HEK293T (cell line): Measurements from ENCODE around the gene TMEM37.

ENCODE experiments used
- CTCF ChIA-PET: fragments of 350-600 bp; formaldehyde crosslinking; extraction: SDS; loops from one replicate; lab custom pipeline; 2021; ENCODE audit warnings: antibody characterized with exemption, inconsistent platforms; lab: Yijun Ruan, JAX
- POLR2A ChIA-PET: fragments of 350-600 bp; formaldehyde crosslinking; extraction: SDS; loops from one replicate; lab custom pipeline; 2020; ENCODE audit warnings: antibody characterized with exemption, inconsistent platforms; lab: Yijun Ruan, JAX
- DNase-seq: peaks from one replicate; pipeline ENCODE4 v3.0.0; 2012; ENCODE audit warnings: mixed read lengths; ENCODE audit errors: extremely low spot score
- ARNT ChIP-seq: fragments of 450-650 bp; IDR thresholded peaks from 2 replicates; pipeline ENCODE4 v1.6.1; 2017; ENCODE audit warnings: mild to moderate bottlenecking
- BHLHE40 ChIP-seq: fragments of 450-650 bp; IDR thresholded peaks from 2 replicates; pipeline ENCODE4 v1.6.1; 2016; ENCODE audit warnings: mild to moderate bottlenecking, moderate library complexity, borderline replicate concordance
- CTBP1 ChIP-seq: fragments of 450-650 bp; IDR thresholded peaks from 2 replicates; pipeline ENCODE4 v1.6.1; 2016; ENCODE audit warnings: borderline replicate concordance
- ELF4 ChIP-seq: fragments of 450-650 bp; IDR thresholded peaks from 2 replicates; pipeline ENCODE4 v1.6.1; 2017; ENCODE audit warnings: antibody characterized with exemption
- FOXA1 ChIP-seq: fragments of 450-650 bp; IDR thresholded peaks from 2 replicates; pipeline ENCODE4 v1.6.1; 2016; ENCODE audit warnings: mild to moderate bottlenecking
- FOXK2 ChIP-seq: fragments of 450-650 bp; IDR thresholded peaks from 2 replicates; pipeline ENCODE4 v1.6.1; 2016; ENCODE audit warnings: mild to moderate bottlenecking
- FOXM1 ChIP-seq: fragments of 450-650 bp; IDR thresholded peaks from 2 replicates; pipeline ENCODE4 v1.6.1; 2017; ENCODE audit warnings: mild to moderate bottlenecking, borderline replicate concordance
- HDGF ChIP-seq: fragments of 450-650 bp; IDR thresholded peaks from 2 replicates; pipeline ENCODE4 v1.6.1; 2017; ENCODE audit warnings: antibody characterized with exemption, borderline replicate concordance
- L3MBTL2 ChIP-seq: fragments of 450-650 bp; conservative IDR thresholded peaks from 2 replicates; pipeline ENCODE4 v1.6.1; 2016; ENCODE audit warnings: mild to moderate bottlenecking
- LEF1 ChIP-seq: fragments of 450-650 bp; IDR thresholded peaks from 2 replicates; pipeline ENCODE4 v1.6.1; 2017; ENCODE audit warnings: mild to moderate bottlenecking, borderline replicate concordance
- NFRKB ChIP-seq: fragments of 450-650 bp; IDR thresholded peaks from 2 replicates; pipeline ENCODE4 v1.6.1; 2016; ENCODE audit warnings: mild to moderate bottlenecking, moderate library complexity
- PKNOX1 ChIP-seq: fragments of 450-650 bp; IDR thresholded peaks from 2 replicates; pipeline ENCODE4 v1.6.1; 2016
- SP1 ChIP-seq: fragments of 450-650 bp; IDR thresholded peaks from 2 replicates; pipeline ENCODE4 v1.6.1; 2017
- SUZ12 ChIP-seq: fragments of 450-650 bp; IDR thresholded peaks from 2 replicates; pipeline ENCODE4 v1.6.1; 2016; ENCODE audit warnings: mild to moderate bottlenecking
- TARDBP ChIP-seq: fragments of 450-650 bp; IDR thresholded peaks from 2 replicates; pipeline ENCODE4 v1.6.1; 2016
- ZNF384 ChIP-seq: fragments of 450-650 bp; IDR thresholded peaks from 2 replicates; pipeline ENCODE4 v1.6.1; 2016

Gene TMEM37

GRCh38 chr2:119440501-119440870 is 8.8 kb downstream of the TMEM37 start:
- ChIA-PET POLR2A (interaction anchor here (1.3 kb wide), 1 partner anchor 9 kb away, joined by 4 read pairs; the partner anchor contains the start of gene TMEM37), CTCF (no interaction called here)
- DNase-seq: no peak
- TF ChIP-seq L3MBTL2: no peak

- ChIA-PET CTCF (no interaction called here), POLR2A (interaction anchor here (1.0 to 1.3 kb wide), 2 partner anchors 9 to 10 kb away, joined by 3 to 4 read pairs; partner anchors contain the start of gene TMEM37)
- TF ChIP-seq L3MBTL2: no peak
- no peak for TF ChIP-seq FOXK2
- no peak for TF ChIP-seq SP1
- no peak for DNase-seq
Measured at GRCh38 chr2:119440873-119441272, 9.2 kb downstream of the TMEM37 start.

- POLR2A ChIA-PET: interaction anchor here (0.8 to 1.0 kb wide), 2 partner anchors 10 to 11 kb away, joined by 3 read pairs; partner anchors contain the start of gene TMEM37
- TF ChIP-seq ARNT (no peak), PKNOX1 (no peak), FOXA1 (no peak), BHLHE40 (no peak), TARDBP (no peak), ZNF384 (no peak), HDGF (no peak), FOXK2 (no peak), FOXM1 (no peak), SUZ12 (no peak), L3MBTL2 (no peak)
- no peak for DNase-seq
- CTCF ChIA-PET: no interaction called here
Measured at GRCh38 chr2:119441376-119442225, 9.9 kb downstream of the TMEM37 start.

- CTCF ChIA-PET: no interaction called here
Measured at GRCh38 chr2:119442226-119442619, 10.6 kb downstream of the TMEM37 start.

GRCh38 chr2:119442850-119443249 is 11.2 kb downstream of the TMEM37 start:
- ChIA-PET POLR2A (no interaction called here), CTCF (no interaction called here)
- TF ChIP-seq BHLHE40 (no peak), HDGF (no peak), NFRKB (no peak), LEF1 (no peak), SUZ12 (no peak), ELF4 (no peak), TARDBP (no peak), FOXA1 (no peak), L3MBTL2 (no peak), SP1 (no peak), FOXM1 (no peak)
- no peak for DNase-seq

More at GRCh38 chr2:119442226-119442619, 10.6 kb downstream of the TMEM37 start:
- TF ChIP-seq FOXA1 (no peak), LEF1 (no peak), FOXK2 (no peak), FOXM1 (no peak), BHLHE40 (no peak), L3MBTL2 (no peak), PKNOX1 (no peak), SUZ12 (no peak), CTBP1 (no peak), NFRKB (no peak), SP1 (no peak), ARNT (no peak), TARDBP (no peak), HDGF (no peak), ZNF384 (no peak), ELF4 (no peak)
- POLR2A ChIA-PET: interaction anchor here (0.8 kb wide), 1 partner anchor 10 kb away, joined by 3 read pairs; no protein-coding TSS in a partner anchor
- no peak for DNase-seq

GRCh38 chr2:119446037-119446436 is 14.4 kb downstream of the TMEM37 start:
- ChIA-PET CTCF (no interaction called here), POLR2A (no interaction called here)
- no peak for DNase-seq
- TF ChIP-seq HDGF (no peak), ARNT (no peak), FOXA1 (no peak), SP1 (no peak), FOXM1 (no peak), FOXK2 (no peak), SUZ12 (no peak)
